ENCODE results near the gene CACNA1G.
A peak's percentile ranks its signal among the peaks of the same experiment; 100 is the strongest.

CACNA1G gene

DNA sequence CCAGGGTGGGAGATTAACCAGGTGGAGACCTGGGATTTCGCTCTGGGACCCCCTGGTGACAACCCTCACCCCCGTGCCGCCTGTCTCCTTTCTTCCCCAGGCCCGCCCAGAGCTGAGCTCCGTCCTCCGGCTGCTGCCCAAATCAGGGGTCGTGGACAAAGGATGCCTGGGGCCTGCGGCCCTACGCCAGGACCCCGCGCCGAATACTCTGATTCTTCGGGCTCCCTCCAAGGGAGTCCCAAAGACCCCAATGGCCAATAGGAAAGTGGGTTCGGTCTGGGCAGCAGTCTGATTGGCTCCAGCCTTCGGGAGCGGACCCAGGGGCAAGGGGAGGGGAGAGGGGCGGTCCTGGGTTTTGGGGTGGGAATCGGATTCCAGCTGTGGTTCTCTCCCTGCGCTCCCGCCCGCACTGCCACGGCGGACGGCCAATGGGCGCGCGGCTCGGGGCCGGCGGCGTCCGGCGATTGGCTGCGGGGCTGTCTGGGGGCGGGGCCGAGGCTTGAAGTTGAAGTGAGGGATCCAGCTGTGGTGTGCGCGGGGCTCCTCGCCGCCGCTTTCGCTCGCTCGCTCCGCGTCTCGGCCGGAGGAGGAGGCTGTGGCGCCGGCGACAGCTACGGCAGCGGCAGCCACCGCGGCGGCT is at the start of gene CACNA1G:
Gene CACNA1G, plus strand, starts transcription at position 531 of the 640 bp plus-strand sequence. CDS start 745 bp downstream, outside the sequence.
- DNase-seq (ENCODE audit: low read depth) = peak; percentile 75

DNA sequence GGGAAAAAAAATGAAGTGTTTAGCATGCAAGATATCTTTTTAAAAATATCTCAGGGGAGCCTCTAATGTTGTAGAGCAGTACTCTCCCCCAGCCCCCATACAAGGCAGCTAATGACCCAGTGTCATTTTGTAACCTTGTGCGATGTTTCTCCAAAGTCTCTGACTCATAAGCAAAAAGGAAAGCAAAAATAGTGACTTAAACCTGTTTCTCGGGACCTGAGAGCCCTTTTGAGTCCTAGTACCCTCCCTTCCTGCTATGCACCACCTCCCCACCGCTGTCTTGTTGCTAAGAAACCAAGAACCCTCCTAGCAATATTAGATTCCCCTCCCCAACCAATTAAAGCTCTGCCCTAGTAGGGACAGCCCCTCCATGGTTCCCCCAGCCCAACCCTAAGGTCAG is 49.5 kb upstream of the CACNA1G start:
- DNase-seq (ENCODE audit: low read depth) = no peak

DNA sequence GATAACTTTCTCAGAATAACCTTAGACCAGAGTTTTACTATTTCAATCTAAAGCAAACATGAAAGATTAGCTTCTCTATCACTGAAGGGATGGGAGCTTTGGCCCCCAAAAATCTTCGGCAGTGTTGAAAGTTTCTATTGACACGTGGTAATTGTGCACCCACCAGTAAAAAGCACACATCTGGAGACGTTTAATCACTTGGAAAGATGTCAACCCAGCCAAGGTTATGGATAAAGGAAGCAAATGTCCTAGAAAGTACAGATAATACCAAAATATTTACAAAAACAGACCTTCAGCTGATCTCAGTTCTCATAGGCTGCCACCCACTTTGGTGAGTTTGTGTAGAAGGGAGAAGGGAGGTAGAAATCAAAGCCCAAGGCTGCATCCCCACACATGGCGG is 47.0 kb upstream of the CACNA1G start:
- no peak for DNase-seq (ENCODE audit: low read depth)

DNA sequence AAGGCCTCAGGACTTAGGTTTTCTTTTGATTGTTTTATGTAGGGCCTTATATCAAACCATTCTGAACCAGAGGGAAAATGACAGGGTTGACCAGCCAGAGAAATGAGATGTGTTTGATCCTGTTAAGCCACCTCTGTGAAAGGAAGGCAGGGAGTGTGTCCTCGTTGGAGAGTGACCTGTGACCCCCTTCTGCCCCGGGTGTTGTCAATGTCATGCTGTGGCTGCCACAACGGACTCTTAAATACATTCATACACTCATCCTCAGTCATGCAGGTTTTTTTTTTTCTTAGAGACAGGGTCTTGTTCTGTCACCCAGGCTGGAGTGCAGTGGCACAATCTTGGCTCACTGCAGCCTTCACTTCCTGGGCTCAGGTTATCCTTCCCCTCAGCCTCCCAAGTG is 46.1 kb upstream of the CACNA1G start:
- no peak for DNase-seq (ENCODE audit: low read depth)

DNA sequence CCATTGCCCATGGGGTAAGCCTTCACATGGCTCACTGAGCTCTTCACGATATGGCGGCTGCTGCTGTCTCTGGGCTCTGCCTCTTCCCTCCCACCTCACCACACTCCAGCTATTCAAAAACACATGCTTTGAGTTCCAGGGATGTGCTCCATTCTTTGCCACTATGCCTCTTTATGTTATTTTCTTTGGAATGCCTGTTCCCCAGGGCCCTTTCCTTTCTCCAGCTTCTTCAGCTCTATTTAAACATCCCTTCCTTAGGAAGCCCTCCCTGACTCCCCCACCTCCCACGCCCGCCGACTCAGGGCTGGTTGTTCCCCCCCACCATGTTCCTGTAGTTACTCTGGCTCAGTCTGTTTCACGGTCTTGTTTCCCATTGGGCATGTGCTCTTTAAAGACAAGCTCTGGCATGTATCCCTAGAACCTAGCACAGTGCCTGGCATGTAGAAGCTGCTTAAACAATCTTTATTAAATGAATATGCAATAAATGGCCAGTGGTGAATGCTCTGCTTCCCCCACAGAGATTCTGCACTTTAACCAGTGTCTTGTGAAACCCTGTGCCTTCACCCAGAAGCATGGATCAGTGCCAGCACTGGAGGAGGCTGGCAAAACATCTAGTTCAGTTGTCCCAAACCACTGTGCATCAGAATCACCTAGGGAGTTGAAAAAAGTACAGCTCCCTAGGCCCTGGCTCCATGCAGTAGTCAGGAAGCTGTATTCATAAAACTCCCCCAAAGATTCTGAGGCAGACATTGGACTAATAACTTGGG is 45.4 kb upstream of the CACNA1G start:
- no peak for DNase-seq (ENCODE audit: low read depth)

DNA sequence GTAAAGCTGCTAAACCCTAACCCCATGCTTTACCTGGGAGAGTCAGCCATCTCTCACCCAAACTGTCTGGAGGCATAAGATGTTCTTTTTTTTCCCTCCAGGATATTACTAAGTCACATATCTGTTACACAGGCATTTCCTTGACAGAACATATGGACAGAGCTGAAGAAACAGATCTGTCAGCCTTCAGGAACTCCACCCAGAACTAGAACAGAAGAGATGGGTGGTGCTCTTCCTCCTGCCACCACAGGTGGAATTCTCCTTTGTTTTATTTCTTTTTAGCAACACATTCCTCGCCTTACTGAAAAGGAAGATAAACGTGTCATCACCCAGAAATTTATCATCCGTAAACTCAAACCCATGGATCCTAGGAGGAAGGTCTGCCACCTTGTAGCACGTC is 43.5 kb upstream of the CACNA1G start:
- DNase-seq (ENCODE audit: low read depth) = no peak

DNA sequence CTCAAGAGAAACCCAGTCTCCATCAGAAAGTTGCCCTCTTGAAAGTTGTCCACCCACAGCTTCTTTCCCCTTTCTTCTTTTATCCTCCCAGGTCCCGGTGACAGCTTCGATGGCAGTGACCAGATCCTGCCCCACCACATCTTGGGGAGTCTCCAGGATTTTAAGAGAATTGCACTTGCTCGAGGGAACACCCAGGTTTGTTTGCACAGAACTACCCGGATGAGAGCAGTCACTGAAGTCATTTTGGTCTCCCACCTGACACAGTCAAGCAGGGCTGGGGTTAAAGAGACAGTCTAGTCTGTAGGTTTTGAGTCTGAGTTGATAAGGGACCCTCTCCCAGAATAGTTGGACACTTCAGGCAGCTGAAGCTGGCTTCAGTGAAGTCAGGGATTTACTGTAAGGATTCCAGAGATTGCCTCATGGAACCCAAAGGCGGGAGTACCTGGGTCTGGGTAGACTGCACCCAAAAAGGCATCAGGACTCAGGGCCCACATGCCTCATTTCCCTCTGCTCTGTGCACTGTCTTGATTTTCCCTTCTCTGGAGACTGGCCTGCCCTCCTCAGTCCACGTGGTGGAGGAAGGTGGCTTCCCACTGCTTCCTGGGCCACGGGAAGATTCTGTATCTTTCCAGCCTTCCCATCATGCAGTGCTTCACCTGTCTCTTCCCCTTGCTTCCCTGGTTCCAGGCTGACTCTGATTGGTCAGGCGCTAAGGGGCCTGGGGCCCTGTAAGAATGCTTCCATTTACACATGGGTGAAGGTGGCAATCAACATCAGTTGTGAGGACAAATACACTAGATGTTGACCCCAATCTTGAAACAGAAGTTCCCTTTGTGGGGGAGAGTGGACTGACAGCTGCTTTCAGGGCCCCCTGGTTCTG is 42.8 kb upstream of the CACNA1G start:
- DNase-seq (ENCODE audit: low read depth) = no peak

DNA sequence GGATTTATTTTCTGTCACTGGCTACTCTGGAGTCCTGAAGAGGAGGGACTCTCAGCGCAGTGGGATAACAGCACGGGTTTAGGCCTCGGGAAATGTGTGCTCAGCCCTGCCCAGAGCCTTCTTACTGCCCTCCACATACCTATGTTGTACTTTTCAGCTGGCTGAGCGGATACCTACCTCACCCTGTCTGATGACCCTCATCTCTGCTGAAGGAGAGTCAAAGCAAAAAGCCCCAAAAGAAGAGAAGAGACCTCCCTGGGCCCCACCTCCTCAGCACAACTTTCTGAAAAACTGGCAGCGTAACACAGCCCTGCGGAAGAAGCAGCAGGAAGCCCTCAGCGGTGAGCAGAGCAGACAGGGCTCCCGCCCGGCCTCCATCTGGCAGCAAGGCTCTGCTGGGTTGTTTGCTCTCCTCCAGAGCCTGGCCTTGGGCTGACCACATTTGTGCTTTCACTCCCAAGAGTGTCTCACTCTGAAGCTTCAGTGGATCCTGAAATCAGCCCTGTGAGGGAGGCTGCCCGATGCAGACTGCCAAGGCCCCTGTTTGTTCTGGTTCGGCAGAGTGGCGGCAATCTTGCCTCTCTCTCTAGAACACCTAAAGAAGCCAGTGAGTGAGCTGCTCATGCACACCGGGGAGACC is 42.0 kb upstream of the CACNA1G start:
- no peak for DNase-seq (ENCODE audit: low read depth)

DNA sequence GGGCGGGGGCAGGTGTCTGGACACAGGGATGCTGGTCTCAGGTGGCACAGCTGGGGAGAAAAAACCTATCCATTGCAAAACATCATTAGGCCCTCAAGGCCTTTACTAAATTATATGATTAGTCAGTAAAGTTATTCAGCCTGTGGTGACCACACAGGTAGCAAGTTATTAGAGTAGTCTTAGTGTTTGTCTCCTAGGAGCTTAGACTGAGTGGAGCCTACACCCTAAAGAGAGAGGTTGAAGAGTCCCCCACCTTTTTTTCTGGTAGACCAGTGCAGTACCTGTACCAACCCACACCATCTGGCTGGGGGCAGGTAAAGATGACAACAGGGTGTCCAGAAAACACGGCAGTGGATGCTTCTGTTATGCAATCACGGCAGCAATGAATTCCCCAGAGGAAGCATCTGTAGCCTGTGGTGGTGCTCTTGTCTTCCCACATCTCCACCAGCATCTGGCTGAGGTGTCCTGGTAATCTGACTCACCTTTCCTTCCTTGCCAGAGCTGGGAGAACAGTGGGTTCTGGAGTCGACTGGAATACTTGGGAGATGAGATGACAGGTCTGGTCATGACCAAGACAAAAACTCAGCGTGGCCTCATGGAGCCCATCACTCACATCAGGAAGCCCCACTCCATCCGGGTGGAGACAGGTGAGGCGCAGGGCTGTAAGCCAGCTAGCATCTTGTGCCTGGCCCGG is 41.2 kb upstream of the CACNA1G start:
- DNase-seq (ENCODE audit: low read depth) = no peak

DNA sequence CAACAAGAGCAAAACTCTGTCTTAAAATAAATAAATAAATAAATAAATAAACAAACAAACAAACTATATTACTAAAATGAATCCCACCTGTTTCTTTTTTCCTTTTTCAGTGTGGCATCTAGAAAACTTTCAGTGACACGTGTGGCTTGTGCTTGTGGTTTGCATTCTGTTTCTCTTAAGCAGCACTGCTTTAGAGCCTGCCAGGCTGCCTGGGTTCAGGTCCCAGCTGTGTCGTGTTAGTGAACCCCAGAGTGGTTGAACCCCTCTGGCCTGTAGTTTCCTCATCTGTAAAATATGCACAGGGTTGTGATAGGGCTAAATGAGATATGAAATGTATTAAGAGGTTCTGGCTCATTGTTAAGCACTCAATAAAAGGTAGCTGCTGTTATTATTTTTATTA is 40.0 kb upstream of the CACNA1G start:
- no peak for DNase-seq (ENCODE audit: low read depth)

DNA sequence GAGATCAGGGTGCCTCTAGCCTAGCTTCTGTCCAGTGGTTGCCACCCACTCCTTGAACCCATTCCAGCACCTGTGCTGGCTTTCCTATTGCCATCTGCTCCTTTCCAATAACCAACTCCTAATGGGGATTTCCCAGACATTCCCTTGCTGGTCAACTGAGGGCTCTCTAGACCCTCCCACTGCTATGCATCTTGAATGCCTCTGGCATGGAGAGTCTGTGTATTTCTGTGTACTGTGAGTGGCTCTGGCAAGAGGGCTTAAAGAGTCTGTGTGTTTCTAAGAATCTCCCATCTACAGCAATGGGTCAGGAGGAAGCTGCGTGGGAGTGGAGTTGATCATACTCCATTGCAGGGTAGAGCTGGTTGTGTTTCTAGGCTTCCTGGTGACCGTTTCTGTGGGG is 39.0 kb upstream of the CACNA1G start:
- no peak for DNase-seq (ENCODE audit: low read depth)

DNA sequence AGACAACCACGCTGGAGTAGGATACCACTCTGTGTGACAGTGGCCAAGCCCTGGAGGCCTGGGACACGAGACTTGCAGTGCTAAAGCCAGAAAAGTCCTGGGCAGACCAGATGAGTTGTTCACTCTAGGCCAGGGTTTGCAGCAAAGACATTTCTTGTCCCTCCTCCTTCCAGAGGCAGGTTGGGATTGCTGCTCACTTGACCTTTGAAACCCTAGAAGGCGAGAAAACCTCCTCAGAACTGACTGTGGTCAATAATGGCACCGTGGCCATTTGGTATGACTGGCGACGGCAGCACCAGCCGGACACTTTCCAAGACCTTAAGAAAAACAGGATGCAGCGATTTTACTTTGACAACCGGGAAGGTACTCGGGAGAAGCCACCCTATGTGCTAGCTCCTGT is 37.7 kb upstream of the CACNA1G start:
- DNase-seq (ENCODE audit: low read depth) = no peak

DNA sequence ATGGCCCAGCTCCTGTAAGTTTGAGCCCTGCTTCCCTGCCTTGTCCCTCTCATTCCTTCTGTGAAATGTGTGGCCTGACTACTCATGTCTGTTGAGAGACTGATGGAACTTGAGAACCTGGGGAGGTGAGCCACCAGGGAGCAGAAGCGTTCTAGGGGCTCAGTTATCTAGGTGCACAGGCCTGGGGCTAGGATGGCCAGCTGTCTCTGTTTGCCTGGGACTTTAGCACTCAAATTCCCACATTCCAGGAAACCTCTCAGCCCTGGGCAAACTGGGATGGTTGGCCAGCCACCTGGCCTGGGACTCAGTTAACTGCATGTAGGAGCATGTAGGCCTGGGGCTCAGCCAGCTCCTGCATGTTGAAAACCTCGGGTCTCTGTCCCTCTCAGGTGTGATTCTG is 37.3 kb upstream of the CACNA1G start:
- DNase-seq (ENCODE audit: low read depth) = no peak

DNA sequence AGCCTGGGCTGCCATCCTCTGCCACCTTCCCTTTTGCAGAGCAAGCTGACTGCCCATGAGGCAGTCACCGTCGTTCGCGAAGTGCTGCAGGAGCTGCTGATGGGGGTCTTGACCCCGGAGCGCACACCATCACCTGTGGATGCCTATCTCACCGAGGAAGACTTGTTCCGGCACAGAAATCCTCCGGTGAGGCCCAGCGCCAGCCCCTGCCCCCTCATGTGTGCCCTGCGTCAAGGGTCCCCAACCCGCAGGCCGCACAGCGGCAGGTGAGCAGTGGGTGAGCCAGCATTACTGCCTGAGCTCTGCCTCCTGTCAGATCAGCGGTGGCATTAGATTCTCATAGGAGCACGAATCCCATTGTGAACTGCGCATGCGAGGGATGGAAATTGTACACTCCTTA is 35.7 kb upstream of the CACNA1G start:
- no peak for DNase-seq (ENCODE audit: low read depth)

DNA sequence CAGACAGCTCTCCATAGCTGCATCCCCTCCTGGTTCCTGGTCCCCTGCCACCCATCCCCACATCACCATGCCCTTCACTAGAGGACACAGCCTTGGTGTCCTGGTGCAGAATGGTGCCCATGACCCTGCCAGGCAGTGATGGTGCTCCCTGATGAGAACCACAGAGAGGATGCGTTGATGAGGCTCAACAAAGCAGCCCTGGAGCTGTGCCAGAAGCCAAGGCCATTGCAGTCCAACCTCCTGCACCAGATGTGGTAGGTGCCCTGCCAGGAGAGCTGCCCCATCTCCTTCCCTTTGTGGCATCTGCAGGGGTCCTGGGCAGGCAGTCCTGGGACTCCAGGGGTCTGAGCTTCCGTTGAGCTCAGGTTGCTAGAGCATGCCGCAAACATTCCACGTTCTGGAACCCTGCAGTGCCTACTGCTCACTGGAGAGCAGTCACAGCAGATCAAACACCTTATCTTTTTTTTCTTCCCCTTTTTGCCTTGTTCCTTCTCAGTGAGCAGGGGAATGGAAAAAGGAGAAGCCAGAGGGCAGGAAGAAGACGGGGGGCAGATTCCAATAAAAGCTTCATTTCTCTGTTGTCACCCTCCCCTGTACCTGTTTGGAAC is 33.3 kb upstream of the CACNA1G start:
- DNase-seq (ENCODE audit: low read depth) = no peak

DNA sequence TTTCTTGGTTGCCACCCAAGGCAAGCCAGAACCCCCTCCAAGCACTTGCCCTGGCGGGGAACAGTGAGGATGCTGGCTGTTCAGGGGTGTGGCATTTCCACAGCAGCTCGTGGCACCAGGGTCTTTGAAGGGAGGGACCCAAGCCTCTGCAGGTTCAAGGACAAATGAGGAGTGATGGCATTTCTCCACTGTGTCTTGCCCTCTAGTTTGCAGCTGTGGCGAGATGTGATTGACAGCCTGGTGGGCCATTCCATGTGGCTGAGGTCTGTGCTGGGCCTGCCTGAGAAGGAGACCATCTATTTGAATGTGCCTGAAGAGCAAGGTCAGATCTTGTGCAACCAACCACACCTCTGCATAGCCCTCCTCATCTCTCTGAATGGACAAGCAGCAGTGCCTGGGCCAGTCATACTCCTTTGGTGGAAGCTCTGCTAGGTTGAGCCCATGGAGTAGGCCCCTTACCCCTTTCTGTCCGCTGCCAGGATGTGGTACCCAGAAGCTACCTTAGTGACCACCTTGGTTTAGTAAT is 32.5 kb upstream of the CACNA1G start:
- DNase-seq (ENCODE audit: low read depth) = no peak

DNA sequence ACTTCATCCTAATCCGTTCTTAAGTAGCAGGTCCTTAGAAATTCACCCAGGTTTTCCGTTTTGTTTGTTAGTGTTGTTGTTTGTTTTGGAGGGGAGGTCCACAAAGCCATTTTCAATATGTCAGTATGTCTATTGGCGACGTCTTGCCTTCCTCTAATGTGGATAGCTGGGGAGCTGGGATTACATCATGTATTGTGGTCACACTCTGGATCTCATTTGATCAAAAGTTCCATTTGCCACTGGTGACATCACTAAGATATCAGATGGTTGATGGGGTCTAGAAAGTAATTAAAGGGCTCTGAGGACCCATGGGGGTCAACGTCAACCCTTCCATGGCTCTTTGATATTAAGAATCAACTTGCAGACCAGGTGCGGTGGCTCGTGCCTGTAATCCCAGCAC is 30.7 kb upstream of the CACNA1G start:
- DNase-seq (ENCODE audit: low read depth) = no peak

DNA sequence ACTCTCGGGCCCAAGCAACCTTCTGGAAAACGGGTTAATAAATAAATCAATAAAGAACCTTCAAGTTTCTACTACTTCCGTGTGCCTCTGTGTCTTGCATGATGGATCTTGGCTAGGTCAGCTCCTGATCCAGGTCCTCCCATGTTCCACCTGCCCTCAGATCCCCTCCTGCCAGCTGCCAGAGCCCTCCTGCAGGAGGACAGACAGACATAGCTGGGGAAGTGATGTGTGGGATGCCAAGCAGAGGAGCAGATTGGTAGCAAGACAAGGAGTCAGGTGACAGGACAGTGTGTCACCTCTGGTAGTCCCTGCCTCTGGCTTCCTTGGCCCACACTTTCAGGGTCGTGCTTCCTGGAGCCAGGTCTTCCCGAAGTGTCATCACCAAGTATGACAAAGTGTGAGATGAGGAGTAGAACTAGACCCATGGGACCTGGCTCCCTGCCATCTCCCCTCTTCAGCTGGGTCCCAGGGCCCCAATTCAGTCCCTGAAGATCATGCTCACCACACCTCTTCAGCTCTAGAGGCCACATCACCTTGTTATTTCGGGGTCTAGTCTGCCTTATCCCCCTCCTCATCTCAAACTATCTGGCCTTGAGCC is 29.0 kb upstream of the CACNA1G start:
- DNase-seq (ENCODE audit: low read depth) = no peak

DNA sequence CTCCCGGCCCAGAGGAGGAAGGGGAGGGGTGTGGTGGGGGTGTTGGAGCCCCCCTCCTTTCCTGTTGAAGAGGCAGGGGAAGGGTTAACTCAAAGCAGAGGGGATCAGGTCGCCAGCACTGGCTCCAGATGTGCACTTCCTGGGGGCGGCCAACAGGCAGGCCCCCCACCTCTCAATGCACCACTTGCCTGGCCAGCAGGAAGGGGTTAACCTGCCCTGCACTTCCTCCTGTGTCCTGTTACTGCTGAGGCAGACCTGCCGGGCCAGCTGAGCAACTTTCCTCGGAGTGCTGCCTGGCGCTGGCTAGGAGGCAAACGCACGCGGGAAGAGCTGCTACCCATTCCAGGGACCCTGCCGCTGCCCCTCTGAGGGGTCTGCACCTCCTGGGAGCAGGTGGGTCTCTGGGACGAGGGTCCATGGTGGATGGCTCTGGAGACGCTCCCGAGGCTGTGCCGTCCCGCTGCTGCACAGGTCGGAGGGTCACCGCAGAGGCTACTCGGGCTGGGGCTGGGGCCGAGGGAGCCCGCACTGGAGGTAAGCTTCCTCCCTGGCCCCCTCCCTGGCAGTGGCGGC is 28.0 kb upstream of the CACNA1G start, which contains the start of gene EPN3:
Gene EPN3, plus strand, starts transcription at position 284 of the 573 bp plus-strand sequence. CDS start 3,822 bp downstream, outside the sequence.
- no peak for DNase-seq (ENCODE audit: low read depth)

DNA sequence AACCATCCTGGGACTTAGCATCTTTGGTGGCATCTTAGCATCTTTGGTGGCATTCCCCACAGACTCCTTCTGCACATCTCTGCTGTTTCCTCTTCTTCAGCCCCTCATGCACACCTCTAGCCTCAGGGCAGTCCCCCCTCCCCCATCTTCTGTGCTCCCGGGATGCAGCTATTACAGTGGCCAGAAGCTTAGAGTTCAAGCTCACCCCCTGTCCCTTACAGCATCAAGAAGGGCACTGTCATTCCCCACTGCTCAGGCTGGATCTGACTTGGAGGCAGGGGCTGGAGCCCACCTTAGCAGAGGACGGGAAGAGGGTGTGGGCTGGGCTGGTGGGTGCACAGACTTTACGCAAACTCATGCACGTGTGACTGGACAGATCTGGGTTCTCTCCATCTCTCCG is 27.3 kb upstream of the CACNA1G start:
- DNase-seq (ENCODE audit: low read depth) = no peak
